MG63 (cell line): ENCODE measurements around the gene AFAP1. TPM values are rescaled to one million over a fixed set of nuclear protein-coding genes. Genes with fewer than 3 reads are reported as not detected.

Source experiments
- DNase-seq: peaks from one replicate; pipeline ENCODE4 v3.0.0-alpha.2; 2020
- H3K27me3 ChIP-seq: fragments of 250-450 bp; sonication (Bioruptor Pico); 2 replicates; pipeline ENCODE4 v1.5.1; 2020; ENCODE audit warnings: mild to moderate bottlenecking, moderate library complexity
- H3K36me3 ChIP-seq: fragments of 250-450 bp; sonication (Bioruptor Pico); 2 replicates; pipeline ENCODE4 v1.5.1; 2020; ENCODE audit warnings: mild to moderate bottlenecking, moderate library complexity
- H3K4me3 ChIP-seq: fragments of 250-450 bp; sonication (Bioruptor Pico); 2 replicates; pipeline ENCODE4 v1.5.1; 2020; ENCODE audit warnings: mild to moderate bottlenecking, moderate library complexity
- H3K9me3 ChIP-seq: fragments of 250-450 bp; sonication (Bioruptor Pico); 2 replicates; pipeline ENCODE4 v1.5.1; 2020; ENCODE audit warnings: mild to moderate bottlenecking, moderate library complexity
- total RNA-seq: library from RNA; depleted of rRNA; stranded (reverse); fragments of >200 nt; shearing (Covaris generic); gene quantifications from 2 replicates; pipeline ENCODE4 v1.2.3, GENCODE V29; 2014; ENCODE audit warnings: low replicate concordance

The AFAP1 gene
- total RNA-seq, 1 experiment from 2014 or later: 30.0 TPM

GRCh38 chr4:7756071-7756470, 183.6 kb downstream of the AFAP1 start:
- Histone ChIP-seq H3K4me3 (no peak overlapping the region), H3K27me3 (no peaks in the 10 kb centered on the region)
- no peak for DNase-seq

GRCh38 chr4:7755561-7755960, 184.1 kb downstream of the AFAP1 start:
- Histone ChIP-seq H3K36me3 (no peaks in the 10 kb centered on the region), H3K27me3 (no peaks in the 10 kb centered on the region), H3K4me3 (no peak overlapping the region), H3K9me3 (no peaks in the 10 kb centered on the region)
- DNase-seq: no peak

More at GRCh38 chr4:7756071-7756470, 183.6 kb downstream of the AFAP1 start:
- Histone ChIP-seq H3K9me3 (no peaks in the 10 kb centered on the region), H3K36me3 (peaks cover 4% of the 10 kb centered on the region; the same call in 1 of the 2 replicates)

DNA sequence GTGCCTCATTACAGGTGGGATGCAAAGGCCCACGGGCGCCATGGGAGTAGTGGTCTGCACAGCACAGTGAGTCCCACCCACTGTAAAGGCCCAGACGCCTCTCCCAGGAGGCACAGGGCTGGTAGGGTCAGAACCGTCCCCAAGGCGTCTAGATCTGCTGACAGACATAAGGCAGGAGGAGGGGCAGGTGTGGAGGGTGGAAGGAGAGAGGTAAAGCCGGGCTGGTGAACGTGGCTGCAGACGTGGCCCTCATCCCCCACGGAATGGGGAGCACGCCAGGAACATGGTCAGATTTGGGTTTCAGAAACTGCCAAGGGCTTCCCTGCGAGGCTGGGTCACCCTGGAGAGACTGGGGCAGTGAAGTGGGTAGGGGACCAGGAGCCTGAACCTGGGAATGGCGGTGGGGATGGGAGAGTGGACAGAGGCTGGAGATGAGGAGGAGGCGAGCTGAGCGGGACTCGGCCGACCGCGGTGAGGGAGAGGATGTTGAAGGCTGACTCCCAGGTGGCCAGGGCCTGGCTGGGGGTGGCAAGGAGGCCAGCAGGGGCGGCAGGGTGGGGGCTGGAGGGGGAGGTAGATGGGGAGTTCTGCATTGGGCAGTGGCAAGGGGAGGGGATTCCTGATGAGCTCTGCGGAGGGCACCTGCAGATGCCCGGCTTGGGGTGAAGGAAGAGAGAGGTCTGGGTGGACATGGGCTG, 184.9 kb downstream of the AFAP1 start:
- Histone ChIP-seq H3K27me3 (no peaks in the 10 kb centered on the region), H3K4me3 (no peak overlapping the region), H3K36me3 (no peaks in the 10 kb centered on the region), H3K9me3 (no peaks in the 10 kb centered on the region)
- no peak for DNase-seq

DNA sequence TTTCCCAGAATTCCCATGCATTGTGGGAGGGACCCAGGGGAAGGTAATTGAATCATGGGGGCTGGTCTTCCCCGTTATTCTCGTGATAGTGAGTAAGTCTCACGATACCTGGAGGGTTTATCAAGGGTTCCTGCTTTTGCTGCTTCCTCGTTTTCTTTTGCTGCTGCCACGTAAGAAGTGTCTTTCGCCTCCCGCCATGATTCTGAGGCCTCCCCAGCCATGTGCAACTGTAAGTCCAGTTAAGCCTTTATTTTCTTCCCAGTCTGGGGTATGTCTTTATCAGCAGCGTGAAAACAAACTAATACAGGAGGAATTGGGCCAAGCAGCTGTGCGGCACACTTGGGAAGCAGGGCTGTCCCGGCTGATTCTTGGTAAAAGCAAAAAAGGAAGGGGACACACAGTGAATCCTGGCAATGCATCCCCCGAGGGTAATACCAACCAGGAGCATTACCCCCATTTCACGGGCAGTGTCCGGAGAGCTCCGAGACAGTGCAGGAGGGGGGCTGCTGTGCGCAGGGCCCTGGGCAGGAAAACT, 185.7 kb downstream of the AFAP1 start:
- Histone ChIP-seq H3K36me3 (no peaks in the 10 kb centered on the region), H3K9me3 (no peaks in the 10 kb centered on the region), H3K27me3 (no peaks in the 10 kb centered on the region), H3K4me3 (no peak overlapping the region)
- DNase-seq: no peak

DNA sequence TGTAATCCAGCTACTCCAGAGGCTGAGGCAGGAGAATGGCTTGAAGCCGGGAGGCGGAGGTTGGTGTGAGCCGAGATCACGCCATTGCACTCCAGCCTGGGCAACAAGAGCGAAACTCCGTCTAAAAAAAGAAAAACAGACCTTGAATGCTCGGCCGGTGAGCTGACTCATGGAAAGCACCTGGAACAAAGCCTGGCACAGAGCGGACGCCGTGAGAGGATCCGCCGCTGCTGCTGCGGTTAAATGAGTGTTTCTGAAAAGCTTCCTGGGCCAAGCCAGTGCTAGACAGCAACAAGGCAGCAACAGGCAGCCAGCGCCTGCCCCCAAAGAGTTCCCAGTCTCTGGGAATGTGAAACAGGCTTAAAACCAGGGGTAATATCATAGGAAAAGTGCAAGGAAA, 186.4 kb downstream of the AFAP1 start:
- Histone ChIP-seq H3K4me3 (no peak overlapping the region), H3K9me3 (no peaks in the 10 kb centered on the region), H3K36me3 (no peaks in the 10 kb centered on the region), H3K27me3 (no peaks in the 10 kb centered on the region)
- no peak for DNase-seq

DNA sequence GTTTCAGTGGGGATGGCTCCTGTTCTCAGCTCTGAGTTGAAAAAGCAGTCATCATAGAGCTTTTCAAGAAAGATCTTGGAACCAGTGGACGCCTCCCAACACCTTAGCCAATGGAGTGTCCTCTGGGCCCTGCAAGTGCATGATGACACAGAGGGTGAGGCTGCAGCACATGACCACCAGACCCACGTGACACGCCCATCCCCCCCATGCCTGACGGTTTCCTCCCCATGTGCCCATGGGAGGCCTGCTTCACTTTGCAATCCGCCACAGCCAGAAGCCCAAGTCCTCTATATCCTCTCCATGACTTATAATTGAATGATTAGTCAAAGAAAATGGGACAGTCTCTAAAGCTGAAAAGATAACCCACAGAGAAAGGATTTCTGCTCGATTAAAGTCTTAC, 187.0 kb downstream of the AFAP1 start:
- no peak overlapping the region for H3K4me3 ChIP-seq
- no peaks in the 10 kb centered on the region for H3K9me3 ChIP-seq
- H3K36me3 ChIP-seq: no peaks in the 10 kb centered on the region
- no peak for DNase-seq
- H3K27me3 ChIP-seq: no peaks in the 10 kb centered on the region

GRCh38 chr4:7750972-7751371, 188.7 kb downstream of the AFAP1 start:
- Histone ChIP-seq H3K4me3 (no peak overlapping the region), H3K9me3 (no peaks in the 10 kb centered on the region)

DNA sequence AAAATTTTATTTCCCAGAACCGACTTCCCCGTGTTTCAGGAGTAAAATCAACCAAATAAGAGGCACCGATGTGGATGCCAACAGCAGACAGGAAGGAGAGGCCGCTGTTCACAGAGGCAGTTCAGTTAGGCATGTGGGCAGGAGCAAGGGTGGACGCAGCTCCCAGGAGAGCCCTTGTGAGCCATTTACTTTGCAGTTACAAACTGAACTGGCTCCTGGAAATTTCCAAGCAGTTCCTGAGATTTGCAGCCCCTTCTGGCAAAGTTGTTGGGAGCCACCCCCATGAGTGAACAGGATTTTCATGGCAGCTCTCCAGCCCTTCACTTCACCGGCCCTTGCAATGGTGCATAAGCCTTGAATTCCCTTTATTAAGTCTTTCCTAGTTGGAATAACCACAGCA, 189.1 kb downstream of the AFAP1 start:
- H3K9me3 ChIP-seq: no peaks in the 10 kb centered on the region
- no peaks in the 10 kb centered on the region for H3K27me3 ChIP-seq
- H3K4me3 ChIP-seq: no peak overlapping the region
- DNase-seq: no peak
- no peaks in the 10 kb centered on the region for H3K36me3 ChIP-seq

More at GRCh38 chr4:7750972-7751371, 188.7 kb downstream of the AFAP1 start:
- Histone ChIP-seq H3K27me3 (no peaks in the 10 kb centered on the region), H3K36me3 (no peaks in the 10 kb centered on the region)
- no peak for DNase-seq

DNA sequence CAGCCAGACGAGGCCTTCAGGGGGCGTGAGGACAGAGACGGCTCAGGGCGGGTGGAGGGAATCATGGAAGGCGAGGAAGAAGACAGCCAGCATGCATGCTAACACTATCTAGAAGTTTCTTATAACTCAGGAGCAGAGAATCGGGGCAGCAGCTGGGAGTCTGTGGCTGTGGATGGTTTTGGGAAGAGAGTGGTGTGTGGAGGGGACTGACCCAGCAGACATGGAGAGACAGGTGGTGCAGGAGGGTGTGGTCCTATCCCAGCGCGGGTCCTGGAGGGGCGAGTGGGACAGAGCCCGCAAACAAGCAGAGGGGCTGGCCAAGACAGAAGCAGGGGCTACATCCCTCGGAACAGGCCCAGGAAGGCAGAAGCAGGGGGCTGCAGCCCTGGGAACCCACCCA, 192.1 kb downstream of the AFAP1 start:
- H3K4me3 ChIP-seq: no peak overlapping the region
- H3K36me3 ChIP-seq: no peaks in the 10 kb centered on the region
- H3K27me3 ChIP-seq: no peaks in the 10 kb centered on the region
- H3K9me3 ChIP-seq: no peaks in the 10 kb centered on the region
- DNase-seq: no peak

DNA sequence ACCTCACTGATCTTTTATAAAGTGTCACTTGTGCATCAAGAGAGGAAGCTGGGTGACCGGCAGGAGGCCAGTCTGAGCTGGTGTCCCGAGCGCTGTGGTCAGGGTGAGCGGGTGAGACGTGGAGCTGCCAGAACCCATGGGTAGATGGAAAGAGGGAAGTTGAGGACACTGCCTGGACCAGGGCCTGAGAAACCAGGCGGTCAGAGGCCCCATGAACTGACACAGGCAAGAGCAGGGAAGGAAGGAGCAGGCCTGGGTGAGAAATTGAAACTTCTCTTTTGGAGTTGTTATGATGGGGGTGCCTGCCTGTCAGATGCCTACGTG, 192.6 kb downstream of the AFAP1 start:
- Histone ChIP-seq H3K9me3 (no peaks in the 10 kb centered on the region), H3K27me3 (no peaks in the 10 kb centered on the region), H3K4me3 (no peak overlapping the region), H3K36me3 (no peaks in the 10 kb centered on the region)
- no peak for DNase-seq

GRCh38 chr4:7746351-7747061, 193.2 kb downstream of the AFAP1 start:
- Histone ChIP-seq H3K4me3 (no peak overlapping the region), H3K27me3 (no peaks in the 10 kb centered on the region), H3K36me3 (no peaks in the 10 kb centered on the region), H3K9me3 (no peaks in the 10 kb centered on the region)
- DNase-seq: no peak

DNA sequence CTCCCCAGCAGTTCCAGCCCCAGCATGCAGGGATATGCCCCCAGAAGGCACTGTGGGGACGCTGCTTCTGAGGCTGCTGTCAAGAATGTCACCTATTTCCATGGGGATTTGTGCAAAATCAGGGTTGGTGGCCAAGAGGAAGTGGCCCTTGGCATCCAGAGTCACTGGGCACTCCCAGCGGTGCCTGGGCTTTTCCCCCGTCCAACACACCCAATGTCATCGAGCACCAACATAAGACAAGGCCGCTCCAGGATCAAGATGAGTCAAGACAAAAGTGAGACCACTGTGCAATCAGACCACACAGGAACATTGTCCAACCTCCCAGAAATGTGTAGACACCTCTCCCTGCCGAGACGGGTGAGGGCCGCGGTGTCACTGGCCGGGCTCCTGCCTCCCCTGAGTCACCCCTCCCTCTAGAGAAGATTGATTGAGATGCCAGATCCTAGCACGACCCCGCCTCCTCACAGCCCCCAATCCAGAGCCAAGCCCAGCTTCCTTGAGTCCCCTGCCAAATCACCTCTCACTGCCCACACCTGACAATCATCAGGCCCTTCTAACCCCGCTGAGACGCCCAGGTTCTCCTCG, 194.3 kb downstream of the AFAP1 start:
- Histone ChIP-seq H3K4me3 (no peak overlapping the region), H3K27me3 (no peaks in the 10 kb centered on the region), H3K36me3 (no peaks in the 10 kb centered on the region), H3K9me3 (no peaks in the 10 kb centered on the region)
- DNase-seq: no peak

DNA sequence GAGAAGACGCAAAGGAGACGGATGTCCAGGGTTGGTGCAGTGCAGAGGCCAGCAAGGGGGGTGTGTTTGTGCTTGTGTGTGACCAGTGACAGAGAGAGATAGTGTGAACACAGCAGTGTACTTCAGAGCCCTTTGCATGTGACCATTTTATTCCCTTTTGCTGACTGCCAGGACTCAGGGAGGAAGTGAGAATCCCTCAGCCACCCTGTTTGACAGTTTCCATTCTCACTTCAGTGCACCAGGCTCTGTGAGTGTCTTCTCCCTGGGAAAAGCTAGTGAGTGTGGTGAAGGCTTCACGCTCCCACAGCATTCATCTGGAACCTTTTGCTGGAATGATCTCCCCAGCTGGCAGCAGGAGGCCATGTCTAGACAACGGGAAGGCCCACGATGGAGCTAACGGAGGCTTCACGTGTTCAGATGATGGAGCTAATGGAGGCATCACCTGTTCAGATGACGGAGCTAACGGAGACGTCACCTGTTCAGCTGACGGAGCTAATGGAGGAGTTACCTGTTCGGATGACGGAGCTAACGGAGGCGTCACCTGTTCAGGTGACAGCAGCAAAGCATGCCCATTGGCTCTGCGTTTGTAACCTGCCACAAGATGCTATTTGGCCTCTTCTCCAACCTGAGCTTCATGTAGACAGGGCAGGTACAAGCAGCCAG, 195.4 kb downstream of the AFAP1 start:
- Histone ChIP-seq H3K9me3 (no peaks in the 10 kb centered on the region), H3K4me3 (no peak overlapping the region), H3K27me3 (no peaks in the 10 kb centered on the region), H3K36me3 (no peaks in the 10 kb centered on the region)
- no peak for DNase-seq

- Histone ChIP-seq H3K36me3 (no peaks in the 10 kb centered on the region), H3K4me3 (no peak overlapping the region), H3K27me3 (no peaks in the 10 kb centered on the region), H3K9me3 (no peaks in the 10 kb centered on the region)
- DNase-seq: no peak
These were observed 196.8 kb downstream of the AFAP1 start for GRCh38 chr4:7742807-7743280.

- Histone ChIP-seq H3K27me3 (no peaks in the 10 kb centered on the region), H3K9me3 (no peaks in the 10 kb centered on the region), H3K36me3 (no peaks in the 10 kb centered on the region), H3K4me3 (no peak overlapping the region)
- DNase-seq: no peak
These were observed 197.5 kb downstream of the AFAP1 start for GRCh38 chr4:7741946-7742806.

DNA sequence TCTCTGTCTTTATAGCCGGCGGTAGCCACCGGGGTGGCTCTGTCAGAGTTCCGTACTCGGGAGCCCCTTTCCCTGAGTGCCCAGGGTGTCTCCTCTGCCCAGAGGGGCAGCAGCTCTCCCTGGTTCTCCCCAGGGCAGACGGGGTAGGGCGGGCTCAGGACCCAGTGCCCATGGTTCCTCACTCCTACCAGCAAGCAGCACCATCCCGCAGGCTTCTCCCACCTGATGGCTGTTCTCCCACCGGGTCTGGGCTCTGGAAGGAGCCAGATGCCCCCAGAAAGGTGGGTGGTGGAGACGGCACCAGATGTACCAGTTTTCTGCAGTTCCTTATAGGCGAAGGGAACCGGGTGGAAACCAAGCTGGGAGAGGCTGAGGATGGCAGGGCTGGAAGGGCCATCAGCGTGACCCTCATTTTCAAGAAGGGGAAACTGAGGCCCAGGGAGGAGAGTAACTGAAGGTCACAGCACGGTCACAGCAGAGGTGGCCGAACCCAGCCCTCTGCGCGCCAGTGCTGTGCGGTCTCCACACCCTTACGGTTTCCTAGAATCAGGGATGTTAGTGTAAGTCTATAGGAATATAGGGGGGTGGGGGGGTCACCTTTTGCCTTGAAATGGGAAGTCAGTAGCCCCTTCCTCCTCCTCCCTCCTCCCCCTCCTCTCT, 198.7 kb downstream of the AFAP1 start:
- Histone ChIP-seq H3K27me3 (no peaks in the 10 kb centered on the region), H3K4me3 (no peak overlapping the region), H3K9me3 (no peaks in the 10 kb centered on the region), H3K36me3 (no peaks in the 10 kb centered on the region)
- no peak for DNase-seq
